ENCODE results near the gene OR52N5.

The OR52N5 gene

DNA sequence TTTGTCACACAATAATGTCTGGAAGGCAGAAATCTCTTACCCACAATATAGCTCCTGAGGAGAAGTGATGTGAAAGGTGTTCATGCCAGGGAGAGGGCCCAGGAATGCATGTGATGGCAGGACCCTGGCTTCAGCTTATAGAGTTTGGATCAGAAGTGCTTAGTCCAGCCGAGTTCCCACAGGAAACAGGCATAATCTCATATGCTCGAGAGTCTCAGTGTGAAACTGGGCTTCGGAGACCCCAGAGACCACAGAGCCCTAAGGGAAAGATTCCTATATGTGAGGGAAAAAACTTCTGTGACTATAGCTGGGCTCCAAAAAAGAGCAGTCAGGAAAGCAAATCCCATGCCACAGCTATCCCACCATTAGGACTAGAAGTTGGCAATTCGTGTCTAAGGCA lies at the start of gene OR52N5:
OR52N5 (minus strand) TSS at position 101 of the 400 bp plus-strand sequence. CDS start 4,721 bp downstream, outside the sequence.
- DNase-seq, result no peak

DNA sequence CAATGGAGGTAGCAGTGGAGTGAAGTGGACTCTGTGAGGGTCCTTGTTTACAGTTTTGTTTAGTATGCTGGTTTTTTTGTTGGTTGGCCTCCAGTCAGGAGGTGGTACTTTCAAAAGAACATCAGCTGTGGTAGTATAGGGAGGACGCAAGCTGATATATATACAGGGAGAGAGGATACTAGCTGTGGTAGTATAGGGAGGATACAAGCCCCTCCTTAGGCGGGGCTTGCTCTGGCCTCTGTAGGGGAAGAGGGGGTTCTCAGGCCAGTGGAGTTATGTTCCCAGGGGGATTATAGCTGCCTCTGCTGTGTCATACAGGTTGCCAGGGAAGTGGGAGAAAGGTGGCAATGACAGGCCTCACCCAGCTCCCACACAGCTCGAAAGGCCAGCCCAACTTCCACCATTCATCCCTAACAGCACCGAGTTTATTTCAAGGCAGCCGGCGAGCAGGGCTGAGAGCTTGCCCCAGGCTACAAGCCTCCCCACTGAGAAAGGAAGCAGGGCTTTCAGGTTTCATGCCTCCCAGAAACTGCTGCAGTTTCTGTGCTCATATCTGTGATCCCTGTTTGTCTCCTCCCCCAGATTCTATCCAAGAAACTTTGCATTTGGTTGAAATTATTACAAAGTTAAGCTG lies 48.2 kb upstream of the OR52N5 start:
- no peak for DNase-seq

DNA sequence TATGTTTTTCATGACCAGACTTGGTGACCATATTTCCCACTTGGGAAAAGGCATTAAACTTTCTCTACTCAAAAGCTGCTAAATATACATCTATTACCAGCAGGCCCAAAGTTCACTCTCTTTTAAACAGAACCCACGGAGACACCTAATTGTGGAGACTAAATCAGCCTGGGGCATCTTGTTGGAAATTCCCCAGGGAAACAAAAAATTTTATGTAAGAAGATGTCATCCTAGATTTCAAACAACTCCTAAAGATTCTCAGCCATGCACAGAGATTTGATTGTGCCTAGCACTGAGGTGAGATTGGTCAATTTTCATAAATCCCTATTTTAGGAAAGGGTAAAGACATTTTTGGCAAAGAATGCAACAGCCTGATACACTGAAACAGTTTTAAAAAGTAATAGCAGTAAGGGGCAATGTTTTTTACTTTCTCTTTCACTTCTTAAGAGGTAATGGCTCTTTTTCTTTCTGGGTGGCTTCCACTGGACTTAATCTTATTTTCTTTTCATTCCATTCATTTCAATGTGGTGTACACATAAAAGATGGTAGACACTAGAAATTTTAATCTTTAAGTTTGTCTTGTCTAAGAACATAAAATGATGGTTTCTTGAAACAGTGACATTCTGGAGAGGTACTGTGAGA lies 35.2 kb upstream of the OR52N5 start:
- DNase-seq, result no peak

DNA sequence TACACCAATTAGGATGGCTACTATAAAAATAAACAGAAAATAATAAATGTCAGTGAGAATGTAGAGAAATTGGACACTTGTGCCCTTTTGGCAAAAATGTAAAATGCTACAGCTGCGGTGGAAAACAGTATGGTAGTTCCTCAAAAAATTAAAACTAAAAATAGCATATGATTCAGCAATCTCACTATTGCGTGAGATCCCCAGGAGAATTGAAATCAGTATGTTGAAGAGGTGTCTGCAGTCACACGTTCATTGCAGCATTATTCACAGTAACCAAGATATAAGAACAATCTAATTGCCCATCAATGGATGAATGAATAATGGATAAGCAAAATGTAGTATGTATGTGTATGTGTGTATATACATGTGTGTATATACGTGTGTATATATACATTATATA lies 32.4 kb upstream of the OR52N5 start:
- DNase-seq, result no peak

DNA sequence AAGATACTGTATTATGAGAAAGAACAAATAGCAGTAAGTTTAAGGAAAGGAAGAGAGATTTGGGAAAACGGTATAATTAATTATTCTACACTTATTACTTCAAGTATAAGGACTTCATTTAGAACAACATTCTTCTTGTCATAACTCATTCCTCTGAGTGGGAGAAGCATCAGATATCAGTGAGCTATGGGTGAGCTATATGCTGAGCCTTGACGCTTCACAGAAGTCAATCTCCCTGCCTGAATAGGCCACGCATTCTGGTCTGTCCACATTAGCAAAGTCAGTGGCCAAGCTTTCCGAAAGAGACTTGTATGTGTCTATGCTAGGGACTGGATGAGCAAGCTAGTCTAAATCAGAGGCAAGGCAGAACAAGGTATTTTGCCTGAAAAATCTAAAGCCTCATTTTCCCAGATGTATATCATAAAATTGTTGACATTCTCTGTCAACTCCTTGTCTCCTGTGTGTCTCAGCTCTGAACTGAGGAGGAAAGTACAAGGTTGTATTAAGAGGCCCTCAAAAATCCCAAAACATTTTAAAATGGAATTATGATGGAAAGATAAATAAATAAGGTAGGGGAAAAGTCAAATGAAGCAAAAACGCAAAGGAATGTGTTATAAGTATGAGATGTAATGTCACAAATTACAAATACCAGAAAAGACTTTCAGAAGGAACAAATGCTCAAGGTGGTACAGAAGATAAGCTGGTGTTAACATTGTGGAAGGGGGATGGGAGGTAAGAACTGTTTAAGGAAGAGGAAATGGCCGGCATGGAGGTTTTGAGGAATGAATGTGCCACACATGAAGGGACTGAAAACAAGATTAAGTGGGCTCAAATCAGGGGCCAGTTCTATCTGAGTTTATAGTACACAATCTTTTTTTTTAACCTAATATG lies 27.0 kb upstream of the OR52N5 start:
- DNase-seq, result no peak

DNA sequence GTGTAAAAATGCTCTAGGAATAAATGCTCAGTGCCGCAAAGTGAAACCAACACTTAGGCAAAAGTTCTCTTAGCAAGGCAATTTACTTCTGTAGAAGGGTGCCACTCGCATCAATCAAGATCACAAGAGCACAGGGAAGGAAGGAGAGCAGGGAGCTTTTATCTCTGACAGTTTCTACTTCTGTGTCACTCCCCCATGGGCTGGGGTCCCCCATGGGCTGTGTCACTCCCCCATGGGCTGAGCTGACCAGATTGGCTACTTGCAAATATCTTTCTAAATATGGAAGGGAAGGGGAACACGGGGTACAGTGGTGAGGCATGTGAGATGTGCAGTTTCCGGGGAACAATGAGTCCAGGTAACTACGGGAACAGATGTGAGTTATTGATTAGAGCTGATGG lies 26.0 kb upstream of the OR52N5 start:
- DNase-seq, result no peak

DNA sequence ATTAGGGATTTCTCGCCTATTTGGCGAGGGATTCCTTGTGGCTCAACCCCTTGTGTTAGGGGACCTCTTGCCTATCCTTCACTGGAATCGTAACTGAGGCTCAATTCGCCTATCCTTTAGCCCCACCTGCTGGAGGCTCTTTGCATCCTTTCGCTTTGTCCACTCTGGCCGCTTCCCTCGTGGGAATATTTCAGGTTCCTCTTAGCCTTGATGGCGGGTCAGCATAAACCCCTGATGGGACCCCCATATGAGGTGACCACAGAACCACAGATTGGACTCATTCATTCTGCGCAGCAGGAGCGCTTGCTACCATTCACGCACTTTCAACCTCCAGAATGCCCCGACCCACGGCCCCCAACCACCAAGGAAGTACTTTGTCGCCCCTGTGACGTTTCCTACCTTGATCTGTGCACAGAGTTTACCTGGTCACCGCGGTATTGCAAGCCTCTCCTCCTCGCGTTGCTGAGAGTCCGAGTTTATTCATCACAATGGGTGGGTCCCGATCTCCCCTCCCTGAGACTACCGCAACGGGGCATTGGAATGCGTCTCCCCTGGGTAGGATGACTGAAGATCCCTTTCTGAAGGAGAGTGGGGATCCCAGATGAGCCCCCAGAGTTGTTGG lies 25.5 kb upstream of the OR52N5 start, which contains the start of gene OR52N2:
OR52N2 (plus strand) TSS at position 425 of the 622 bp plus-strand sequence. CDS start 11,412 bp downstream, outside the sequence.
- DNase-seq, result no peak

DNA sequence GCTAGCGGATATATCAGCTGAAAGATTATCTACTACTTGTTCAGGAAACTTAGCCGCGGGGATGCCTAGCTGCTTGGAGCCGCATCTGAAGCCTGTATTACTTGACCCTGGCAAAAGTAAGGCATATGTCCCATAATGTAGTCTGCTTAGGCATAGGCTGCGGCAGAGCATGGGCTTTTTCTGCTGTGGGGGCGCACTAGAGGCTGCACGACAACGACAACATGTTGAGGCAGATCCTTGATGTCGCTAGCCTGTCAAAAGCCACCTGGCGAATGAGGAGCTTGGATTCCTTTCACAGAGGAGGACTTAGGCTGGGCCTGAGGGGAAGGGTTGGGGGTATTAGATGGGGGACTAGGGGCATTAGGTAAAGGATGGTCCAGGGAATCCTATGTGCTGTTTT lies 24.4 kb upstream of the OR52N5 start:
- DNase-seq, result no peak

DNA sequence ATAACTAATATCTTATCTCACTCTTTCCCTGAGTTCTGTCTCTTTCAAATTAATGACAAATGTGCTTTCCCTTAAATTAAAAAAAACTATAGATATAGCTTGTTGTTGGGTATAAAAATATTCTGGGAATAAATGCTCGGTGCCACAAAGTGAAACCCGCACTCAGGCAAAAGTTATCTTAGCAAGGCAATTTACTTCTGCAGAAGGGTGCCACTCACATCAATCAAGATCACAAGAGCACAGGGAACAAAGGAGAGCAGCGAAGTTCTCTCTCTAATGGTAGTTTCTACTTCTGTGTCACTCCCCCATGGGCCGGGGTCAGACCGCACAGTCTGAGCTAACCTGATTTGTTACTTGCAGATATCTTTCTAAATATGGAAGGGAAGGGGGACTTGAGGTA lies 20.8 kb upstream of the OR52N5 start:
- no peak for DNase-seq

DNA sequence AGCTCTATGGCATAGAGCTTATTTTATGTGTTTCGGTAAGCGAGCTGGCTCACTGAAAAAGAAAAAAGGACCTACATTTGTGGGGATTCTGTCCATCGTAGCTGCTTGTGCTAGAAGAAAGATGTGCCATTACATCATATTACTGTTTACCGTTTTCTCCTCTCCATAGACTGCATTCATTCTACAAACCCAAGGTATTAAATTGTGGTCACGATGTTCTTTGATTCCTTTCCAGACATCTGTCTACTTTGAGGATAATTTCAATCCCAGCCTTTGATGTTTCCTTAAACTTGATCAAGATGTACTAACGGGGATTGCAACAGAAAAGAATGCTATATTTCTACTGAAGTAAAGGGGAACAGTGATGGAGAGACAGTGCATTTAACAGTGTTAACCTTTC lies 13.4 kb upstream of the OR52N5 start:
- DNase-seq, result no peak

DNA sequence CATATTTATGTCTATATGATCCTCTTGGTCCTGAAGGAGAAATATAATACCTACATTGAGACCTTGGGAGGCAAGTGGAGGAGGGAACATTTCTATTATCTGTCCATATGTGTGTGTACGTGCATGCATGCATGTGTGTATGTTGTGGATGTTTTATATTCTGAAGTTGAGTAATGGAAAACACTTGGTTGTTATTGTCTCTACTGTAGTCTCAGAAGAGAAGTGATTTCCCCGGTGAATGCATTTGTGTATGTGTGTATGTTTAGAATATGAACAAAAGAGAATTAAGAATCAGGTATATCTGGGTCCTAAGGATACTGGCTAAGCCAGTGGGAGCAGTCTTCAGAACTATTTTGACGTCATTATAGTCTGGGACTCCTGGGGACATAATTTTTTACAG lies 8.0 kb upstream of the OR52N5 start, which contains the start of gene OR52N1:
OR52N1 (minus strand) TSS at position 101 of the 400 bp plus-strand sequence. CDS start 2,449 bp downstream, outside the sequence.
- DNase-seq, result no peak

DNA sequence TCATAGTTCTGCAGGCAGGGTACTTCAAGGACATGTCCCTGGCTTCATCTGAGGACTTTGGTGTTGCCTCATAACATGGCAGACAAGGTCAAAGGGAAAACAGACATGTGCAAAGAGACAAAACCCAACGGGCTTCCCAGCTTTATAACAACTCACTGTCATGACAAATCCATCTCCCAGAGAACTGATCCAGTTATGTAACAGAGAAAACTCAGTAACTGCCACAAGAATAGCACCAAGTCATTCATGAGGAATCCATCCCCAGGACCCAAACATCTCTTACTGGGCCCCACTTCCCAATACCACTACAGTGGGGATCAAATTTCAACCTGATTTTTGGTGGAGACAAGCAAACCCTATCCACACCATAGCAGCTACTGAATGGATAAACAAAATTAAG lies 16.1 kb downstream of the OR52N5 start:
- DNase-seq, result no peak

DNA sequence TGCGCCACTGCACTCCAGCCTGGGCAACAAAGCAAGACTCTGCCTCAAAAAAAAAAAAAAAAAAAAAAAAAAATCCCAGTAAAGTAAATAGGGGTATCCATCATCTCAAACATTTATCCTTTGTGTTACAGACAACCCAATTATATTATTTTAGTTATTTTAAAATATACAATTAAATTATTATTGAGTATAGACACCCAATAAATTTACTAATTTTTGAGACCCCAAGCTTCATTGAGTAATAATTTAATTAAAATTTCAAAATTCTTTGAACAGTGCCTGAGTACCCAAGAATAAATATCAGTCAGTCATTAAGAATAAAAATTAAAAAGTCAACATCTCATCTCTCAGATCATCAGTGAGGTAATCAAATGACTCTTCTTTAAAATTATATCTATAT lies 29.2 kb downstream of the OR52N5 start, which contains the start of gene OR52N4:
OR52N4 (plus strand) TSS at position 301 of the 400 bp plus-strand sequence. CDS start 498 bp downstream, outside the sequence.
- DNase-seq, result no peak

DNA sequence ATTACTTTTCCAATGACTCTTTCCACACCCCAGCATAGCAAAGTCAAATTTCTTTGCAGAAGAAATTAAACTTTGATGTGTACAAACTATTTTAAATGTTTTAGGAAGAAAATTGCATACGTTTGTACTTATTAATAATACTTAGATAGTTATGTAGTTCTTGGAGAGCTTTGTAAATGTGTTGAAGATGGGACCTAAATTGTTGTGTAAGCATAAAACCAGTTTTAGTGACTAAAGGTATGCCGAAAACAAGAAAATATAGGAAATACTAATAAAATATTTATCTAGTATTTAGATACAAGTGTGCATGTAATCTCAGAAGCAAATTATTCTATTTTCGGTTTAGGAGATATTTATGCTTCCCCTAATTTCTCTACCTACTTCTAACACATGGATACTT lies 33.3 kb downstream of the OR52N5 start:
- DNase-seq, result no peak

DNA sequence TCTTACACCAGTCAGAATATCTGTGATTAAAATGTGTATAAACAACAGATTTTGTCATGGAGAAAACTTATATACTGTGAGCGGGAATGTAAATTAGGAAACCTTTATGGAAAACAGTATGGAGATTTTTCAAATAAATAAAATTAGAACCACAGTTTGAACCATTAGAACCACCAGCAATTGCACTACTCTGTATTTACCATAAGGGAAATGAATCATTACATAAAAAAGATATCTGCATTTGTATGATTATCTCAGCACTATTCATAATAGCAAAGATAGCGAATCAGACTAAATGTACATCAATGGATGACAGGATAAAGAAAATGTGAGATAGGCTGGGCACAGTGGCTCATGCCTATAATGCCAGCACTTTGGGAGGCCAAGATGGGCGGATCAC lies 36.5 kb downstream of the OR52N5 start:
- DNase-seq, result no peak

DNA sequence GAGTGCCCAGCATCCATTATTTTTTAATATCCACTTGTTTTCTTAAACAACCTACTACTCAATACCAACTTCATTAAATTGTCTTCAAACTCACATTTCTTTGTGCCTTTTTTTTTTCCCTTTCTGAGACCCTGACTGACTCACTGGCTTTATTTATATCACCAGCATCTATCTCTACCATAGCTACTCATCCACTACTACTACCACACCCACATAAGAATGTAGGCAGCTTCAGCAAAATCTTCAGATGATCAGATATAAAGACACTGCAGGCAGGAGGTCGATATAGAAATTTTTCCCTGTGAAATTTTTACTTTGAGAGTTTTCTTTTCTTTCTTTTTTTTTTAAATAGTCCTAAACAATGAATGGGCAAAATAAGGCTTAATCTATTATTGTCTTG lies 44.7 kb downstream of the OR52N5 start:
- no peak for DNase-seq

DNA sequence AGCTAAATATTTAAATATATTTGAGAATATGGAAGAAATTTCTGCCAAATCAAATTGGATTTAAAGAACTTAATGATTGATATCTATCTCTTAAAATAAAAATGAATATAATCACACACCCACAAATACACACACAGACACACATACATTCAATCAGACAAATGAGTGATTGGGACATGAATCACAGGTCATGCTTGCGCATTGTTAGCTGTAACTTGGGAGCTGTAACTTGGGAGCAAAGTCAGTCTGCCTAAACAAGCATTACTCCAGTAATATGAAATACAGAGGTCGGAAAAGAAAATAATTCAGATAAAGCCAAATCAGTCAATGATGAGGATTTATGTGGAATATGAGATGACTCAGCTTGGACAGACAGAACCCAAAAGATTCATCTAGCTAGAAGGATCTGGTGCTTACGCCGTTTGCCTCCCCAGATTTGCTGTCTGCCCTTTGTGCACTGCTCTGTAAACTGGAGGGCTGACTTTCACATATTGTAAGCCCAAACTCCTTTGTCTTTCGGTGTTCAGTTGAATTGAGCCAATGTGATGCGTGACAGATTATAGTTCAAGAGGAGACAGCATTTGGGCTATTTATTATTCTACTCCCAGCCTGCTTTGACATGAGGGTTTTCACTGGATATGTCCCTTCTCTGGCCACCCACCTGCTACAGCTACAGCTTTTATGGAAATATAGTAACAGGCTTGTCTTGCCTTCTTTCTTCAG lies 45.3 kb downstream of the OR52N5 start:
- DNase-seq, result no peak

DNA sequence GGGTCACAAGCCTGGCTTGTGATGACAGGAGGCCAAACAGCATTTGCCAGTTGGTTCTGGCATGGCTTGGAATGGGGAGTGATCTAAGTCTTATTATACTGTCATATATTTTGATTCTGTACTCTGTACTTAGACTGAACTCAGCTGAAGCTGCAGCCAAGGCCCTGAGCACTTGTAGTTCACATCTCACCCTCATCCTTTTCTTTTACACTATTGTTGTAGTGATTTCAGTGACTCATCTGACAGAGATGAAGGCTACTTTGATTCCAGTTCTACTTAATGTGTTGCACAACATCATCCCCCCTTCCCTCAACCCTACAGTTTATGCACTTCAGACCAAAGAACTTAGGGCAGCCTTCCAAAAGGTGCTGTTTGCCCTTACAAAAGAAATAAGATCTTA lies 46.1 kb downstream of the OR52N5 start:
- no peak for DNase-seq

DNA sequence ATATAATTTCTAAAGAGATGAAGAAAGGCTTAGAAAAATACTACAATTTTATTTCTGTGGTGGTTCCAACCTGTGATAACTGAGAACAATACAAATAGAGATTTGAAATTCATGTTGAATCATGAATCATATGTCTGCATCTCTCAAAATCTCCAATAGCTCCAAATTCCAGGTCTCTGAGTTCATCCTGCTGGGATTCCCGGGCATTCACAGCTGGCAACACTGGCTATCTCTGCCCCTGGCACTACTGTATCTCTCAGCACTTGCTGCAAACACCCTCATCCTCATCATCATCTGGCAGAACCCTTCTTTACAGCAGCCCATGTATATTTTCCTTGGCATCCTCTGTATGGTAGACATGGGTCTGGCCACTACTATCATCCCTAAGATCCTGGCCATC lies 46.8 kb downstream of the OR52N5 start, which contains the start of gene OR56B1:
OR56B1 (plus strand) TSS at position 53 of the 400 bp plus-strand sequence; CDS start at position 122, 69 bp downstream.
- no peak for DNase-seq

DNA sequence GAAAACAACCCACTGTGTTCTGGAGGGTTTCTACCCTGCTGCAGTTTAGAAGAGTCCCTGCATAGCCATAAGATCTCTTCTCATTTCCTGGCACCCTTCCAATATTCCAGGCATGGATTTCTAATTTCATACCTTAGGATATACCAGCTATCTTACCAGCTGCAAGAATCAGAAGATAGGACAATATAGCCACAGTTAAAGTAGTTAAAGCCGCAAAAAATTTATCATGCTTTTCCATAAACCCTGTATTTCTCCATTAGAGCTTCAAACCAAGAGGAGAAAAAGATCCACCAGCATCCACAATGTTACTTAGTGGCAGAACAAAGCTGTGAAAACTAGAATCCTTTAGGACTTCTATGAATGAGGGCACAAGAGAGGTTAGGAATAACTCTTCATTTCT lies 55.5 kb downstream of the OR52N5 start:
- no peak for DNase-seq

DNA sequence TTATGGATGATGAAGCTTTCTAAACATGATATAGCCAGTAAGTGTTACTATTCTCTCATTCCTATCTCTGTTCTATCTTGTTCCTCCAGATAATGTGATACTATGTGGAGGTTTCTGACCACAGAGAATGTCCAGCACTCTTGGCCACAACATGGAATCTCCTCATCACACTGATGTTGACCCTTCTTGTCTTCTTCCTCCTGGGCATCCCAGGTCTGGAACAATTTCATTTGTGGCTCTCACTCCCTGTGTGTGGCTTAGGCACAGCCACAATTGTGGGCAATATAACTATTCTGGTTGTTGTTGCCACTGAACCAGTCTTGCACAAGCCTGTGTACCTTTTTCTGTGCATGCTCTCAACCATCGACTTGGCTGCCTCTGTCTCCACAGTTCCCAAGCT lies 56.8 kb downstream of the OR52N5 start:
- no peak for DNase-seq
